K562 (cell line): ENCODE measurements around the gene GADL1.

Experiments used
- EP300 ChIP-seq: IDR thresholded peaks from 2 replicates; pipeline ENCODE4 v1.6.1; 2012; ENCODE audit warnings: low read length, improper control_type of control experiment
- JUND ChIP-seq, 2 experiments: IDR thresholded peaks; 2 replicates in 1 of 2; 3 replicates in 1 of 2; pipeline ENCODE4 v1.6.1; 2011; ENCODE audit warnings: borderline replicate concordance in 2 of 2, low read depth in 2 of 2, low read length in 2 of 2, improper control_type of control experiment in 1 of 2, missing biosample characterization in 1 of 2, missing genetic modification characterization in 1 of 2, missing genetic modification reagents in 1 of 2
- KLF10 ChIP-seq: fragments of 250-450 bp; sonication (Bioruptor Pico); IDR thresholded peaks from 2 replicates; pipeline ENCODE4 v1.6.1; 2021; ENCODE audit warnings: matching md5 sums
- MED1 ChIP-seq: sonication (generic); formaldehyde crosslinking; IDR thresholded peaks from 2 replicates; pipeline ENCODE4 v1.8.1; 2023; ENCODE audit warnings: missing genetic modification reagents, borderline replicate concordance
- SIN3A ChIP-seq, 2 experiments: fragments of 150-350 bp in 1 of 2; IDR thresholded peaks; 2 replicates each; pipeline ENCODE4 v1.6.1; 2011 to 2016; ENCODE audit warnings: borderline replicate concordance in 2 of 2, low read depth in 2 of 2, low read length in 2 of 2, mild to moderate bottlenecking in 2 of 2, moderate library complexity in 2 of 2; ENCODE audit not compliant: control insufficient read depth in 1 of 2
- ZEB2 ChIP-seq: fragments of 450-650 bp; IDR thresholded peaks from 2 replicates; pipeline ENCODE4 v1.6.1; 2016
- ZNF184 ChIP-seq: sonication (generic); formaldehyde crosslinking; IDR thresholded peaks from 2 replicates; pipeline ENCODE4 v1.5.0; 2020; ENCODE audit warnings: missing genetic modification reagents
- ZNF384 ChIP-seq: IDR thresholded peaks from 2 replicates; pipeline ENCODE4 v1.6.1; 2012; ENCODE audit warnings: low read depth, low read length, improper control_type of control experiment
- TF ChIP-seq, protein P1 (sequence below): fragments of 150-350 bp; IDR thresholded peaks from 2 replicates; pipeline ENCODE4 v1.6.1; 2014; ENCODE audit warnings: low read depth, mild to moderate bottlenecking, low read length, borderline replicate concordance
- TF ChIP-seq, protein P2 (sequence below): fragments of 200-600 bp; sonication (generic); IDR thresholded peaks from one replicate; pipeline ENCODE4 v1.6.1; 2012; ENCODE audit warnings: mild to moderate bottlenecking, low read depth, low read length, inconsistent platforms

DNA sequence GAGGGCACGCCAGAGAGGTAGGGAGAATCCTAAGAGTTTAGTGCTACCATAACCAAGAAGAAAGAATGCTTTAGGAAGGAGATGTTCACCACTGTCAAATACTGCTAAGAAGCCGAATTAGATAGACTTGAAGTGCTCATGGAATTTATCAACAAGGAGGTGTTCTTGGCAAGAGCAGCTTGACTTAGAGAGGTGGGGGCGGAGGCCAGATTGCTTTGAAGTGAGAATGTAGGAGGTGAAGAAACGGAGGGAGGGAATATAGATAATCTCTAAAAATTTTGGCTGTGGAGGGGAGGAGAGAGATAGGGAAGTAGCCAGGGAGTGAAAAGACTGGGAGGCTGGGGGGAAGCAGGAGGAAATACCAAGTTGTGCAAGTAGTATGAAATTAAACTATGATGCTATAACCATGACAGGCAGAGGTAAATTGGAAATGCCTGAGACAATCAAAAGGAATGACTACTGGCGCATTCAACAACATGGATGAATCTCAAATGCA, 35.5 kb downstream of the GADL1 start:
- TF ChIP-seq ZNF384: no peak
- no peak for TF ChIP-seq MED1 (CRISPR knock-in tag)
- TF ChIP-seq ZEB2: no peak
- TF ChIP-seq, protein P1, sequence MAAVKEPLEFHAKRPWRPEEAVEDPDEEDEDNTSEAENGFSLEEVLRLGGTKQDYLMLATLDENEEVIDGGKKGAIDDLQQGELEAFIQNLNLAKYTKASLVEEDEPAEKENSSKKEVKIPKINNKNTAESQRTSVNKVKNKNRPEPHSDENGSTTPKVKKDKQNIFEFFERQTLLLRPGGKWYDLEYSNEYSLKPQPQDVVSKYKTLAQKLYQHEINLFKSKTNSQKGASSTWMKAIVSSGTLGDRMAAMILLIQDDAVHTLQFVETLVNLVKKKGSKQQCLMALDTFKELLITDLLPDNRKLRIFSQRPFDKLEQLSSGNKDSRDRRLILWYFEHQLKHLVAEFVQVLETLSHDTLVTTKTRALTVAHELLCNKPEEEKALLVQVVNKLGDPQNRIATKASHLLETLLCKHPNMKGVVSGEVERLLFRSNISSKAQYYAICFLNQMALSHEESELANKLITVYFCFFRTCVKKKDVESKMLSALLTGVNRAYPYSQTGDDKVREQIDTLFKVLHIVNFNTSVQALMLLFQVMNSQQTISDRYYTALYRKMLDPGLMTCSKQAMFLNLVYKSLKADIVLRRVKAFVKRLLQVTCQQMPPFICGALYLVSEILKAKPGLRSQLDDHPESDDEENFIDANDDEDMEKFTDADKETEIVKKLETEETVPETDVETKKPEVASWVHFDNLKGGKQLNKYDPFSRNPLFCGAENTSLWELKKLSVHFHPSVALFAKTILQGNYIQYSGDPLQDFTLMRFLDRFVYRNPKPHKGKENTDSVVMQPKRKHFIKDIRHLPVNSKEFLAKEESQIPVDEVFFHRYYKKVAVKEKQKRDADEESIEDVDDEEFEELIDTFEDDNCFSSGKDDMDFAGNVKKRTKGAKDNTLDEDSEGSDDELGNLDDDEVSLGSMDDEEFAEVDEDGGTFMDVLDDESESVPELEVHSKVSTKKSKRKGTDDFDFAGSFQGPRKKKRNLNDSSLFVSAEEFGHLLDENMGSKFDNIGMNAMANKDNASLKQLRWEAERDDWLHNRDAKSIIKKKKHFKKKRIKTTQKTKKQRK: no peak
- TF ChIP-seq ZNF184: no peak
- TF ChIP-seq JUND (IDR thresholded peaks at IDR 0.05; ENCODE audit: borderline replicate concordance, low read depth, low read length): no peak
- TF ChIP-seq JUND (tag; IDR thresholded peaks at IDR 0.05; ENCODE audit: borderline replicate concordance, low read depth, low read length): no peak
- no peak for TF ChIP-seq EP300
- TF ChIP-seq, protein P2, sequence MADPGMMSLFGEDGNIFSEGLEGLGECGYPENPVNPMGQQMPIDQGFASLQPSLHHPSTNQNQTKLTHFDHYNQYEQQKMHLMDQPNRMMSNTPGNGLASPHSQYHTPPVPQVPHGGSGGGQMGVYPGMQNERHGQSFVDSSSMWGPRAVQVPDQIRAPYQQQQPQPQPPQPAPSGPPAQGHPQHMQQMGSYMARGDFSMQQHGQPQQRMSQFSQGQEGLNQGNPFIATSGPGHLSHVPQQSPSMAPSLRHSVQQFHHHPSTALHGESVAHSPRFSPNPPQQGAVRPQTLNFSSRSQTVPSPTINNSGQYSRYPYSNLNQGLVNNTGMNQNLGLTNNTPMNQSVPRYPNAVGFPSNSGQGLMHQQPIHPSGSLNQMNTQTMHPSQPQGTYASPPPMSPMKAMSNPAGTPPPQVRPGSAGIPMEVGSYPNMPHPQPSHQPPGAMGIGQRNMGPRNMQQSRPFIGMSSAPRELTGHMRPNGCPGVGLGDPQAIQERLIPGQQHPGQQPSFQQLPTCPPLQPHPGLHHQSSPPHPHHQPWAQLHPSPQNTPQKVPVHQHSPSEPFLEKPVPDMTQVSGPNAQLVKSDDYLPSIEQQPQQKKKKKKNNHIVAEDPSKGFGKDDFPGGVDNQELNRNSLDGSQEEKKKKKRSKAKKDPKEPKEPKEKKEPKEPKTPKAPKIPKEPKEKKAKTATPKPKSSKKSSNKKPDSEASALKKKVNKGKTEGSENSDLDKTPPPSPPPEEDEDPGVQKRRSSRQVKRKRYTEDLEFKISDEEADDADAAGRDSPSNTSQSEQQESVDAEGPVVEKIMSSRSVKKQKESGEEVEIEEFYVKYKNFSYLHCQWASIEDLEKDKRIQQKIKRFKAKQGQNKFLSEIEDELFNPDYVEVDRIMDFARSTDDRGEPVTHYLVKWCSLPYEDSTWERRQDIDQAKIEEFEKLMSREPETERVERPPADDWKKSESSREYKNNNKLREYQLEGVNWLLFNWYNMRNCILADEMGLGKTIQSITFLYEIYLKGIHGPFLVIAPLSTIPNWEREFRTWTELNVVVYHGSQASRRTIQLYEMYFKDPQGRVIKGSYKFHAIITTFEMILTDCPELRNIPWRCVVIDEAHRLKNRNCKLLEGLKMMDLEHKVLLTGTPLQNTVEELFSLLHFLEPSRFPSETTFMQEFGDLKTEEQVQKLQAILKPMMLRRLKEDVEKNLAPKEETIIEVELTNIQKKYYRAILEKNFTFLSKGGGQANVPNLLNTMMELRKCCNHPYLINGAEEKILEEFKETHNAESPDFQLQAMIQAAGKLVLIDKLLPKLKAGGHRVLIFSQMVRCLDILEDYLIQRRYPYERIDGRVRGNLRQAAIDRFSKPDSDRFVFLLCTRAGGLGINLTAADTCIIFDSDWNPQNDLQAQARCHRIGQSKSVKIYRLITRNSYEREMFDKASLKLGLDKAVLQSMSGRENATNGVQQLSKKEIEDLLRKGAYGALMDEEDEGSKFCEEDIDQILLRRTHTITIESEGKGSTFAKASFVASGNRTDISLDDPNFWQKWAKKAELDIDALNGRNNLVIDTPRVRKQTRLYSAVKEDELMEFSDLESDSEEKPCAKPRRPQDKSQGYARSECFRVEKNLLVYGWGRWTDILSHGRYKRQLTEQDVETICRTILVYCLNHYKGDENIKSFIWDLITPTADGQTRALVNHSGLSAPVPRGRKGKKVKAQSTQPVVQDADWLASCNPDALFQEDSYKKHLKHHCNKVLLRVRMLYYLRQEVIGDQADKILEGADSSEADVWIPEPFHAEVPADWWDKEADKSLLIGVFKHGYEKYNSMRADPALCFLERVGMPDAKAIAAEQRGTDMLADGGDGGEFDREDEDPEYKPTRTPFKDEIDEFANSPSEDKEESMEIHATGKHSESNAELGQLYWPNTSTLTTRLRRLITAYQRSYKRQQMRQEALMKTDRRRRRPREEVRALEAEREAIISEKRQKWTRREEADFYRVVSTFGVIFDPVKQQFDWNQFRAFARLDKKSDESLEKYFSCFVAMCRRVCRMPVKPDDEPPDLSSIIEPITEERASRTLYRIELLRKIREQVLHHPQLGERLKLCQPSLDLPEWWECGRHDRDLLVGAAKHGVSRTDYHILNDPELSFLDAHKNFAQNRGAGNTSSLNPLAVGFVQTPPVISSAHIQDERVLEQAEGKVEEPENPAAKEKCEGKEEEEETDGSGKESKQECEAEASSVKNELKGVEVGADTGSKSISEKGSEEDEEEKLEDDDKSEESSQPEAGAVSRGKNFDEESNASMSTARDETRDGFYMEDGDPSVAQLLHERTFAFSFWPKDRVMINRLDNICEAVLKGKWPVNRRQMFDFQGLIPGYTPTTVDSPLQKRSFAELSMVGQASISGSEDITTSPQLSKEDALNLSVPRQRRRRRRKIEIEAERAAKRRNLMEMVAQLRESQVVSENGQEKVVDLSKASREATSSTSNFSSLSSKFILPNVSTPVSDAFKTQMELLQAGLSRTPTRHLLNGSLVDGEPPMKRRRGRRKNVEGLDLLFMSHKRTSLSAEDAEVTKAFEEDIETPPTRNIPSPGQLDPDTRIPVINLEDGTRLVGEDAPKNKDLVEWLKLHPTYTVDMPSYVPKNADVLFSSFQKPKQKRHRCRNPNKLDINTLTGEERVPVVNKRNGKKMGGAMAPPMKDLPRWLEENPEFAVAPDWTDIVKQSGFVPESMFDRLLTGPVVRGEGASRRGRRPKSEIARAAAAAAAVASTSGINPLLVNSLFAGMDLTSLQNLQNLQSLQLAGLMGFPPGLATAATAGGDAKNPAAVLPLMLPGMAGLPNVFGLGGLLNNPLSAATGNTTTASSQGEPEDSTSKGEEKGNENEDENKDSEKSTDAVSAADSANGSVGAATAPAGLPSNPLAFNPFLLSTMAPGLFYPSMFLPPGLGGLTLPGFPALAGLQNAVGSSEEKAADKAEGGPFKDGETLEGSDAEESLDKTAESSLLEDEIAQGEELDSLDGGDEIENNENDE: no peak
- TF ChIP-seq SIN3A (IDR thresholded peaks at IDR 0.05; ENCODE audit: borderline replicate concordance in 2 of 2, control insufficient read depth in 1 of 2, low read depth in 2 of 2, low read length in 2 of 2): no peak
- TF ChIP-seq KLF10 (CRISPR knock-in tag): no peak
